Activated T-cell treated with anti-CD3 and anti-CD28 coated beads, Interleukin-2, amount 50 U/mL, for 72 hours (primary cell): ENCODE data around the gene MYO16. TPM values are rescaled to one million over a fixed set of nuclear protein-coding genes. Genes with fewer than 3 reads are reported as not detected.
A peak's percentile ranks its signal among the peaks of the same experiment; 100 is the strongest.

Source experiments
- ATAC-seq, 2 donors: fragments of 150-1000 bp; cut with Tn5 transposase; replicated peaks in 1 of 2; 2 replicates each; pipeline ENCODE4 v1.10.0; 2021; ENCODE audit warnings: moderate library complexity in 2 of 2, mild to moderate bottlenecking in 1 of 2
- DNase-seq, 2 donors: peaks; one replicate each; pipeline ENCODE4 v3.0.0; 2021 to 2022; ENCODE audit warnings: mixed read lengths in 1 of 2
- H3K27ac Mint-ChIP-seq: one replicate; pipeline ENCODE4 v1.8.0; 2022; ENCODE audit warnings: mild to moderate bottlenecking, moderate library complexity, mixed read lengths
- H3K27me3 Mint-ChIP-seq: one replicate; pipeline ENCODE4 v1.8.0; 2022; ENCODE audit warnings: low read depth, mixed read lengths
- H3K36me3 Mint-ChIP-seq, 2 donors: one replicate each; pipeline ENCODE4 v1.8.0; 2022; ENCODE audit warnings: mixed read lengths in 2 of 2, mild to moderate bottlenecking in 1 of 2; ENCODE audit not compliant: insufficient read depth in 2 of 2
- H3K4me1 Mint-ChIP-seq: one replicate; pipeline ENCODE4 v1.8.0; 2022; ENCODE audit warnings: low read depth, mixed read lengths
- H3K4me3 Mint-ChIP-seq, 2 donors: one replicate each; pipeline ENCODE4 v1.8.0; 2022; ENCODE audit warnings: mild to moderate bottlenecking in 2 of 2, mixed read lengths in 2 of 2, moderate library complexity in 2 of 2
- H3K9me3 Mint-ChIP-seq, 2 donors: one replicate each; pipeline ENCODE4 v1.8.0; 2022; ENCODE audit warnings: mixed read lengths in 2 of 2
- total RNA-seq, 2 donors: library from RNA; stranded (reverse); gene quantifications; one replicate each; pipeline ENCODE4 v1.2.3, GENCODE V29; 2022

Gene MYO16
- total RNA-seq, 2 donors from 2014 or later = not detected

GRCh38 chr13:108851660-108852059 lies 222.2 kb downstream of the MYO16 start:
- Mint-ChIP-seq H3K9me3 (no peaks in the 10 kb centered on the region), H3K4me3 (no peak overlapping the region), H3K27me3 (peaks cover 21% of the 10 kb centered on the region), H3K27ac (no peak overlapping the region), H3K4me1 (no peaks in the 10 kb centered on the region), H3K36me3 (no peaks in the 10 kb centered on the region)
- DNase-seq = no peak
- ATAC-seq = no peak

- Mint-ChIP-seq H3K9me3 (no peaks in the 10 kb centered on the region), H3K27me3 (peaks cover 21% of the 10 kb centered on the region), H3K4me1 (no peaks in the 10 kb centered on the region), H3K4me3 (no peak overlapping the region), H3K27ac (no peak overlapping the region), H3K36me3 (no peaks in the 10 kb centered on the region)
- DNase-seq (no peak), ATAC-seq (no peak)
Measured at GRCh38 chr13:108853031-108853430, 223.6 kb downstream of the MYO16 start.

GRCh38 chr13:108855737-108856387 lies 226.5 kb downstream of the MYO16 start:
- Mint-ChIP-seq H3K36me3 (no peaks in the 10 kb centered on the region), H3K4me3 (no peak overlapping the region), H3K9me3 (no peaks in the 10 kb centered on the region), H3K27me3 (peaks cover 33% of the 10 kb centered on the region), H3K27ac (no peak overlapping the region), H3K4me1 (no peaks in the 10 kb centered on the region)
- DNase-seq (no peak), ATAC-seq (no peak)

GRCh38 chr13:108858676-108859075 lies 229.3 kb downstream of the MYO16 start:
- DNase-seq (no peak), ATAC-seq (no peak)

GRCh38 chr13:108859197-108860012 lies 230.0 kb downstream of the MYO16 start:
- no peaks in the 10 kb centered on the region for H3K36me3 Mint-ChIP-seq
- no peak for ATAC-seq
- H3K27me3 Mint-ChIP-seq = peaks cover 22% of the 10 kb centered on the region
- H3K9me3 Mint-ChIP-seq = no peaks in the 10 kb centered on the region
- H3K4me3 Mint-ChIP-seq = no peak overlapping the region
- H3K4me1 Mint-ChIP-seq = no peaks in the 10 kb centered on the region
- DNase-seq = no peak
- H3K27ac Mint-ChIP-seq = no peak overlapping the region

More at GRCh38 chr13:108858676-108859075, 229.3 kb downstream of the MYO16 start:
- Mint-ChIP-seq H3K27ac (no peak overlapping the region), H3K9me3 (no peaks in the 10 kb centered on the region), H3K4me3 (no peak overlapping the region), H3K36me3 (no peaks in the 10 kb centered on the region), H3K4me1 (no peaks in the 10 kb centered on the region), H3K27me3 (peaks cover 22% of the 10 kb centered on the region)

- Mint-ChIP-seq H3K36me3 (no peaks in the 10 kb centered on the region), H3K27me3 (peaks cover 21% of the 10 kb centered on the region), H3K27ac (no peak overlapping the region), H3K9me3 (no peaks in the 10 kb centered on the region), H3K4me3 (no peak overlapping the region), H3K4me1 (no peaks in the 10 kb centered on the region)
- DNase-seq (no peak), ATAC-seq (no peak)
Measured at GRCh38 chr13:108860418-108860817, 231.0 kb downstream of the MYO16 start.

GRCh38 chr13:108877300-108877699 lies 247.9 kb downstream of the MYO16 start:
- Mint-ChIP-seq H3K36me3 (no peaks in the 10 kb centered on the region), H3K9me3 (peaks cover 0 to 2% of the 10 kb centered on the region in 2 donors), H3K4me1 (no peaks in the 10 kb centered on the region), H3K27me3 (peaks cover 11% of the 10 kb centered on the region), H3K27ac (no peak overlapping the region), H3K4me3 (no peak overlapping the region)
- ATAC-seq = no peak
- no peak for DNase-seq

GRCh38 chr13:108878732-108879131 lies 249.3 kb downstream of the MYO16 start:
- no peak overlapping the region for H3K4me3 Mint-ChIP-seq
- no peak for ATAC-seq
- no peak for DNase-seq
- H3K27ac Mint-ChIP-seq = no peak overlapping the region
- H3K9me3 Mint-ChIP-seq = peaks cover 0 to 2% of the 10 kb centered on the region in 2 donors
- no peaks in the 10 kb centered on the region for H3K36me3 Mint-ChIP-seq
- H3K4me1 Mint-ChIP-seq = no peaks in the 10 kb centered on the region
- peaks cover 11% of the 10 kb centered on the region for H3K27me3 Mint-ChIP-seq

- Mint-ChIP-seq H3K4me3 (no peak overlapping the region), H3K36me3 (no peaks in the 10 kb centered on the region), H3K9me3 (no peaks in the 10 kb centered on the region), H3K4me1 (no peaks in the 10 kb centered on the region), H3K27me3 (peaks cover 7% of the 10 kb centered on the region), H3K27ac (no peak overlapping the region)
- ATAC-seq (no peak), DNase-seq (no peak)
Measured at GRCh38 chr13:108889324-108889984, 260.0 kb downstream of the MYO16 start.

- H3K27ac Mint-ChIP-seq = no peak overlapping the region
- no peaks in the 10 kb centered on the region for H3K36me3 Mint-ChIP-seq
- DNase-seq (no peak), ATAC-seq (no peak)
- no peak overlapping the region for H3K4me3 Mint-ChIP-seq
- no peaks in the 10 kb centered on the region for H3K9me3 Mint-ChIP-seq
- peaks cover 8% of the 10 kb centered on the region for H3K27me3 Mint-ChIP-seq
- peaks cover 8% of the 10 kb centered on the region for H3K4me1 Mint-ChIP-seq
Measured at GRCh38 chr13:108895220-108895704, 265.9 kb downstream of the MYO16 start.

- H3K36me3 Mint-ChIP-seq = peaks cover 0 to 2% of the 10 kb centered on the region in 2 donors
- peak overlapping the region; percentile 5 for H3K27ac Mint-ChIP-seq
- peak overlapping the region; percentile 39 to 55 for H3K4me3 Mint-ChIP-seq
- peak; percentile 23 to 34 for DNase-seq
- peaks cover 12% of the 10 kb centered on the region for H3K27me3 Mint-ChIP-seq
- peak; percentile 84 to 92 for ATAC-seq
- peaks cover 0 to 2% of the 10 kb centered on the region in 2 donors for H3K9me3 Mint-ChIP-seq
- peaks cover 8% of the 10 kb centered on the region for H3K4me1 Mint-ChIP-seq
Measured at GRCh38 chr13:108897955-108898354, 268.5 kb downstream of the MYO16 start.

- peaks cover 0 to 2% of the 10 kb centered on the region in 2 donors for H3K9me3 Mint-ChIP-seq
- DNase-seq (no peak), ATAC-seq (no peak)
- peaks cover 0 to 2% of the 10 kb centered on the region in 2 donors for H3K36me3 Mint-ChIP-seq
- peaks cover 7% of the 10 kb centered on the region for H3K4me1 Mint-ChIP-seq
- H3K27me3 Mint-ChIP-seq = peaks cover 5% of the 10 kb centered on the region
- H3K27ac Mint-ChIP-seq = no peak overlapping the region
- H3K4me3 Mint-ChIP-seq = no peak overlapping the region
Measured at GRCh38 chr13:108902405-108903155, 273.2 kb downstream of the MYO16 start.
